Activated naive CD4-positive, alpha-beta T cell treated with anti-CD3 and anti-CD28 coated beads, Interleukin-2, amount 50 U/mL, for 24 hours (primary cell): ENCODE data around the gene GRAMD1A.
"Not testable (repeated sequence)": the region's sequence is repeated elsewhere in the genome, so short reads cannot be mapped to it uniquely, and the experiment has no call there.

Experiments
- H3K27ac Mint-ChIP-seq: one replicate; pipeline ENCODE4 v1.8.0; 2021; ENCODE audit warnings: mild to moderate bottlenecking, mixed read lengths
- H3K27me3 Mint-ChIP-seq: one replicate; pipeline ENCODE4 v1.8.0; 2021; ENCODE audit warnings: mixed read lengths
- H3K36me3 Mint-ChIP-seq: one replicate; pipeline ENCODE4 v1.8.0; 2021; ENCODE audit warnings: mixed read lengths
- H3K4me1 Mint-ChIP-seq: one replicate; pipeline ENCODE4 v1.8.0; 2021; ENCODE audit warnings: mixed read lengths
- H3K4me3 Mint-ChIP-seq: one replicate; pipeline ENCODE4 v1.8.0; 2021; ENCODE audit warnings: mild to moderate bottlenecking, mixed read lengths
- H3K9me3 Mint-ChIP-seq: one replicate; pipeline ENCODE4 v1.8.0; 2021; ENCODE audit warnings: mixed read lengths

The GRAMD1A gene

GRCh38 chr19:34999498-35000337, at the start of gene GRAMD1A:
TSS of gene GRAMD1A (plus strand) at chr19:35000323. CDS start at chr19:35000479, 156 bp downstream.
- Mint-ChIP-seq H3K27ac (peak within 1 kb of the TSS; percentile 99), H3K36me3 (peaks cover 4% of the 10 kb centered on the region), H3K4me1 (peaks cover 73% of the 10 kb centered on the region), H3K4me3 (peak within 1 kb of the TSS; percentile 97), H3K27me3 (no peaks in the 10 kb centered on the region), H3K9me3 (no peaks in the 10 kb centered on the region)

- no peak overlapping the region for H3K27ac Mint-ChIP-seq
- no peak overlapping the region for H3K4me3 Mint-ChIP-seq
- no peaks in the 10 kb centered on the region for H3K4me1 Mint-ChIP-seq
- peaks cover 68% of the 10 kb centered on the region for H3K36me3 Mint-ChIP-seq
- peaks cover 44% of the 10 kb centered on the region for H3K9me3 Mint-ChIP-seq
- H3K27me3 Mint-ChIP-seq, result no peaks in the 10 kb centered on the region
Observed at GRCh38 chr19:34953092-34953491, 47.0 kb upstream of the GRAMD1A start.

GRCh38 chr19:34957830-34958751, 42.0 kb upstream of the GRAMD1A start:
- H3K4me3 Mint-ChIP-seq, result no peak overlapping the region
- peaks cover 20% of the 10 kb centered on the region for H3K9me3 Mint-ChIP-seq
- peaks cover 27% of the 10 kb centered on the region for H3K4me1 Mint-ChIP-seq
- H3K27me3 Mint-ChIP-seq, result no peaks in the 10 kb centered on the region
- H3K27ac Mint-ChIP-seq, result no peak overlapping the region
- H3K36me3 Mint-ChIP-seq, result peaks cover 78% of the 10 kb centered on the region

GRCh38 chr19:34959021-34959420, 41.1 kb upstream of the GRAMD1A start:
- Mint-ChIP-seq H3K9me3 (peaks cover 18% of the 10 kb centered on the region), H3K4me1 (peaks cover 31% of the 10 kb centered on the region), H3K36me3 (peaks cover 69% of the 10 kb centered on the region), H3K27me3 (no peaks in the 10 kb centered on the region), H3K27ac (no peak overlapping the region), H3K4me3 (no peak overlapping the region)

- H3K9me3 Mint-ChIP-seq, result peaks cover 13% of the 10 kb centered on the region
- peaks cover 31% of the 10 kb centered on the region for H3K4me1 Mint-ChIP-seq
- H3K36me3 Mint-ChIP-seq, result peaks cover 61% of the 10 kb centered on the region
- H3K27me3 Mint-ChIP-seq, result no peaks in the 10 kb centered on the region
- no peak overlapping the region for H3K4me3 Mint-ChIP-seq
- H3K27ac Mint-ChIP-seq, result peak overlapping the region; percentile 55
Observed at GRCh38 chr19:34960103-34960805, 39.9 kb upstream of the GRAMD1A start.

GRCh38 chr19:34960940-34961679, 39.0 kb upstream of the GRAMD1A start:
- H3K4me1 Mint-ChIP-seq, result peaks cover 31% of the 10 kb centered on the region
- H3K27me3 Mint-ChIP-seq, result no peaks in the 10 kb centered on the region
- peaks cover 11% of the 10 kb centered on the region for H3K9me3 Mint-ChIP-seq
- no peak overlapping the region for H3K27ac Mint-ChIP-seq
- peak overlapping the region; percentile 90 for H3K4me3 Mint-ChIP-seq
- H3K36me3 Mint-ChIP-seq, result peaks cover 55% of the 10 kb centered on the region

GRCh38 chr19:34961775-34962686, 38.1 kb upstream of the GRAMD1A start:
- H3K27ac Mint-ChIP-seq, result peak overlapping the region; percentile 82
- no peaks in the 10 kb centered on the region for H3K27me3 Mint-ChIP-seq
- peak overlapping the region; percentile 90 for H3K4me3 Mint-ChIP-seq
- H3K9me3 Mint-ChIP-seq, result peaks cover 5% of the 10 kb centered on the region
- peaks cover 31% of the 10 kb centered on the region for H3K4me1 Mint-ChIP-seq
- H3K36me3 Mint-ChIP-seq, result peaks cover 50% of the 10 kb centered on the region

- Mint-ChIP-seq H3K36me3 (peaks cover 46% of the 10 kb centered on the region), H3K9me3 (peaks cover 5% of the 10 kb centered on the region), H3K4me3 (peak overlapping the region; percentile 90), H3K27me3 (no peaks in the 10 kb centered on the region), H3K4me1 (peaks cover 31% of the 10 kb centered on the region), H3K27ac (peak overlapping the region; percentile 82)
Observed at GRCh38 chr19:34962687-34963572, 37.2 kb upstream of the GRAMD1A start.

GRCh38 chr19:34963573-34964406, 36.3 kb upstream of the GRAMD1A start, which contains the start of gene ZNF792:
TSS of gene ZNF792 (minus strand) at chr19:34964229. CDS start at chr19:34963662, 567 bp downstream.
- Mint-ChIP-seq H3K9me3 (peaks cover 11% of the 10 kb centered on the region), H3K36me3 (peaks cover 39% of the 10 kb centered on the region), H3K27me3 (no peaks in the 10 kb centered on the region), H3K27ac (peak within 1 kb of the TSS; percentile 82), H3K4me3 (peak within 1 kb of the TSS; percentile 90), H3K4me1 (peaks cover 31% of the 10 kb centered on the region)

GRCh38 chr19:34964598-34964997, 35.5 kb upstream of the GRAMD1A start:
- Mint-ChIP-seq H3K4me1 (peaks cover 30% of the 10 kb centered on the region), H3K27ac (no peak overlapping the region), H3K4me3 (peak overlapping the region; percentile 73), H3K9me3 (peaks cover 13% of the 10 kb centered on the region), H3K27me3 (no peaks in the 10 kb centered on the region), H3K36me3 (peaks cover 31% of the 10 kb centered on the region)

GRCh38 chr19:34965505-34965904, 34.6 kb upstream of the GRAMD1A start:
- not testable (repeated sequence) for H3K27ac Mint-ChIP-seq, H3K9me3 Mint-ChIP-seq, H3K27me3 Mint-ChIP-seq
- Mint-ChIP-seq H3K4me1 (peaks cover 23% of the 10 kb centered on the region), H3K36me3 (peaks cover 22% of the 10 kb centered on the region), H3K4me3 (peak overlapping the region; percentile 59)

- peaks cover 9% of the 10 kb centered on the region for H3K4me1 Mint-ChIP-seq
- H3K4me3 Mint-ChIP-seq, result no peak overlapping the region
- H3K9me3 Mint-ChIP-seq, result peaks cover 7% of the 10 kb centered on the region
- H3K27me3 Mint-ChIP-seq, result no peaks in the 10 kb centered on the region
- H3K27ac Mint-ChIP-seq, result no peak overlapping the region
- H3K36me3 Mint-ChIP-seq, result peaks cover 9% of the 10 kb centered on the region
Observed at GRCh38 chr19:34967551-34967950, 32.6 kb upstream of the GRAMD1A start.
